HepG2 (cell line): ENCODE measurements around the gene ATP5PF. TPM values are rescaled to one million over a fixed set of nuclear protein-coding genes. Genes with fewer than 3 reads are reported as not detected.

ENCODE experiments used
- ARHGAP35 ChIP-seq: sonication (generic); formaldehyde crosslinking; IDR thresholded peaks from 2 replicates; pipeline ENCODE4 v1.9.0; 2022; ENCODE audit warnings: mild to moderate bottlenecking, inconsistent platforms, moderate library complexity, missing genetic modification reagents, borderline replicate concordance
- ATF7-NPFF ChIP-seq: sonication (generic); formaldehyde crosslinking; IDR thresholded peaks from 2 replicates; pipeline ENCODE4 v1.8.1; 2023; ENCODE audit warnings: mild to moderate bottlenecking, low read depth, missing genetic modification reagents, moderate library complexity
- BORCS8-MEF2B ChIP-seq: sonication (generic); formaldehyde crosslinking; IDR thresholded peaks from 2 replicates; pipeline ENCODE4 v1.8.0; 2022; ENCODE audit warnings: mild to moderate bottlenecking, missing genetic modification reagents
- DBP ChIP-seq: sonication (generic); formaldehyde crosslinking; IDR thresholded peaks from 2 replicates; pipeline ENCODE4 v1.4.0; 2020; ENCODE audit warnings: missing genetic modification reagents; ENCODE audit errors: not compliant biosample characterization
- KDM2A ChIP-seq: sonication (generic); formaldehyde crosslinking; IDR thresholded peaks from 2 replicates; pipeline ENCODE4 v1.4.0; 2020; ENCODE audit warnings: low read depth, missing genetic modification reagents, borderline replicate concordance
- MEIS2 ChIP-seq: sonication (generic); formaldehyde crosslinking; IDR thresholded peaks from 2 replicates; pipeline ENCODE4 v1.9.0; 2021; ENCODE audit warnings: mild to moderate bottlenecking, missing genetic modification reagents
- POLR2AphosphoS5 ChIP-seq: IDR thresholded peaks from 2 replicates; pipeline ENCODE4 v1.6.1; 2012; ENCODE audit warnings: low read depth, low read length
- RFXAP ChIP-seq: sonication (generic); formaldehyde crosslinking; IDR thresholded peaks from 2 replicates; pipeline ENCODE4 v1.4.0; 2020; ENCODE audit warnings: missing genetic modification reagents, borderline replicate concordance
- ZNF124 ChIP-seq: sonication (generic); formaldehyde crosslinking; IDR thresholded peaks from 2 replicates; pipeline ENCODE4 v1.4.0; 2020; ENCODE audit warnings: missing genetic modification reagents
- ZNF275 ChIP-seq: sonication (generic); formaldehyde crosslinking; IDR thresholded peaks from 2 replicates; pipeline ENCODE4 v1.8.0; 2022; ENCODE audit warnings: missing genetic modification reagents, mild to moderate bottlenecking, inconsistent platforms, borderline replicate concordance
- ZNF280D ChIP-seq: sonication (generic); formaldehyde crosslinking; IDR thresholded peaks from 2 replicates; pipeline ENCODE4 v1.5.1; 2020; ENCODE audit warnings: mild to moderate bottlenecking, missing genetic modification reagents
- ZNF282 ChIP-seq: fragments of 450-650 bp; IDR thresholded peaks from 2 replicates; pipeline ENCODE4 v1.6.1; 2018; ENCODE audit not compliant: partially characterized antibody
- ZNF589 ChIP-seq: sonication (generic); formaldehyde crosslinking; conservative IDR thresholded peaks from 2 replicates; pipeline ENCODE4 v1.8.0; 2022; ENCODE audit warnings: mild to moderate bottlenecking, moderate library complexity, missing genetic modification reagents
- ZNF891 ChIP-seq: sonication (generic); formaldehyde crosslinking; IDR thresholded peaks from 2 replicates; pipeline ENCODE4 v1.5.0; 2020; ENCODE audit warnings: mild to moderate bottlenecking, missing genetic modification reagents
- ZXDC ChIP-seq: sonication (generic); formaldehyde crosslinking; IDR thresholded peaks from 2 replicates; pipeline ENCODE4 v1.5.0; 2020; ENCODE audit warnings: mild to moderate bottlenecking, missing genetic modification reagents
- polyA plus RNA-seq, 8 experiments: library from polyadenylated mRNA; depleted of rRNA in 3 of 8; stranded (reverse) in 7 of 8; unstranded in 1 of 8; fragments of >200 nt; fragmentation: Illumina TruSeq in 4 of 8; extraction: Trizol in 4 of 8; gene quantifications; 2 replicates each; pipeline versions ENCODE4 v1.2.1 to v1.2.3, GENCODE V29; 2011 to 2016; ENCODE audit warnings: low read depth in 4 of 8, missing spikeins in 1 of 8, mixed read lengths in 1 of 8; ENCODE audit not compliant: insufficient read depth in 1 of 8
- total RNA-seq, 5 experiments: library from RNA; depleted of rRNA; stranded (reverse); fragments of >200 nt; fragmentation: Illumina TruSeq; extraction: Trizol; gene quantifications; 2 replicates each; pipeline ENCODE4 v1.2.3, GENCODE V29; 2016; ENCODE audit warnings: low read depth in 1 of 5
- TF ChIP-seq, protein P1 (sequence below): sonication (generic); formaldehyde crosslinking; IDR thresholded peaks from 2 replicates; pipeline ENCODE4 v1.4.0; 2020; ENCODE audit warnings: missing genetic modification reagents, borderline replicate concordance
- TF ChIP-seq, protein P2 (sequence below): sonication (generic); formaldehyde crosslinking; IDR thresholded peaks from 2 replicates; pipeline ENCODE4 v1.4.0; 2020; ENCODE audit warnings: mild to moderate bottlenecking, missing genetic modification reagents

ATP5PF gene
- total and polyA plus RNA-seq, 2 of the 13 experiments (the other 11 are each of a cell fraction or from before 2014, with no cell fraction given) = 131 to 157 TPM

DNA sequence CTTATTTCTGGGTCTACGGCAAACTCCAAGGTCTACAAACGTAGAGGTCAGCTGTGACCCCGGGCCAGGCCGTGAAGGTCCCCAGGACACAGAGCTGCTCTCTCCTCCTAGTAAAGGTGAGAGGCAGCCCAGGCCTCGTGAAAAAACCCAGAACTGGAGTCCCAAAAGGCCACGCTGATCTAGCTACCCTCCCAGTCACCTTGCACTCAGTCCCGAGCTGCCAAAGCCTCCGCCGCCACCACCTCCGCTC lies 125 bp downstream of the ATP5PF start (continued):
- TF ChIP-seq ZNF124 (CRISPR knock-in tag) = peak; percentile 53; the same call in 1 of the 2 replicates
- TF ChIP-seq, protein P1, sequence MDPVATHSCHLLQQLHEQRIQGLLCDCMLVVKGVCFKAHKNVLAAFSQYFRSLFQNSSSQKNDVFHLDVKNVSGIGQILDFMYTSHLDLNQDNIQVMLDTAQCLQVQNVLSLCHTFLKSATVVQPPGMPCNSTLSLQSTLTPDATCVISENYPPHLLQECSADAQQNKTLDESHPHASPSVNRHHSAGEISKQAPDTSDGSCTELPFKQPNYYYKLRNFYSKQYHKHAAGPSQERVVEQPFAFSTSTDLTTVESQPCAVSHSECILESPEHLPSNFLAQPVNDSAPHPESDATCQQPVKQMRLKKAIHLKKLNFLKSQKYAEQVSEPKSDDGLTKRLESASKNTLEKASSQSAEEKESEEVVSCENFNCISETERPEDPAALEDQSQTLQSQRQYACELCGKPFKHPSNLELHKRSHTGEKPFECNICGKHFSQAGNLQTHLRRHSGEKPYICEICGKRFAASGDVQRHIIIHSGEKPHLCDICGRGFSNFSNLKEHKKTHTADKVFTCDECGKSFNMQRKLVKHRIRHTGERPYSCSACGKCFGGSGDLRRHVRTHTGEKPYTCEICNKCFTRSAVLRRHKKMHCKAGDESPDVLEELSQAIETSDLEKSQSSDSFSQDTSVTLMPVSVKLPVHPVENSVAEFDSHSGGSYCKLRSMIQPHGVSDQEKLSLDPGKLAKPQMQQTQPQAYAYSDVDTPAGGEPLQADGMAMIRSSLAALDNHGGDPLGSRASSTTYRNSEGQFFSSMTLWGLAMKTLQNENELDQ = no peak
- TF ChIP-seq ZNF275 (CRISPR knock-in tag) = no peak; the same call in 1 of the 2 replicates
- 0 out of 2 replicates have a peak, but pooled peaks have one; percentile 9 for TF ChIP-seq BORCS8-MEF2B (CRISPR knock-in tag)
- no peak; the same call in 1 of the 2 replicates for TF ChIP-seq MEIS2 (CRISPR knock-in tag)
- TF ChIP-seq ATF7-NPFF (CRISPR knock-in tag) = 0 out of 2 replicates have a peak, but pooled peaks have one; percentile 60
- TF ChIP-seq ARHGAP35 (CRISPR knock-in tag) = 0 out of 2 replicates have a peak, but pooled peaks have one; percentile 32
- no peak for TF ChIP-seq RFXAP (CRISPR knock-in tag)
- 0 out of 2 replicates have a peak, but pooled peaks have one; percentile 28 for TF ChIP-seq ZNF891 (CRISPR knock-in tag)
- TF ChIP-seq ZNF282 = no peak
- TF ChIP-seq DBP (CRISPR knock-in tag) = no peak
- TF ChIP-seq ZNF280D (CRISPR knock-in tag) = no peak; the same call in 1 of the 2 replicates
- TF ChIP-seq ZXDC (CRISPR knock-in tag) = no peak
- 0 out of 2 replicates have a peak, but pooled peaks have one; percentile 5 for TF ChIP-seq ZNF589 (CRISPR knock-in tag)
- TF ChIP-seq POLR2AphosphoS5 = peak; percentile 95; the same call in 1 of the 2 replicates
- TF ChIP-seq KDM2A = no peak
- TF ChIP-seq, protein P2, sequence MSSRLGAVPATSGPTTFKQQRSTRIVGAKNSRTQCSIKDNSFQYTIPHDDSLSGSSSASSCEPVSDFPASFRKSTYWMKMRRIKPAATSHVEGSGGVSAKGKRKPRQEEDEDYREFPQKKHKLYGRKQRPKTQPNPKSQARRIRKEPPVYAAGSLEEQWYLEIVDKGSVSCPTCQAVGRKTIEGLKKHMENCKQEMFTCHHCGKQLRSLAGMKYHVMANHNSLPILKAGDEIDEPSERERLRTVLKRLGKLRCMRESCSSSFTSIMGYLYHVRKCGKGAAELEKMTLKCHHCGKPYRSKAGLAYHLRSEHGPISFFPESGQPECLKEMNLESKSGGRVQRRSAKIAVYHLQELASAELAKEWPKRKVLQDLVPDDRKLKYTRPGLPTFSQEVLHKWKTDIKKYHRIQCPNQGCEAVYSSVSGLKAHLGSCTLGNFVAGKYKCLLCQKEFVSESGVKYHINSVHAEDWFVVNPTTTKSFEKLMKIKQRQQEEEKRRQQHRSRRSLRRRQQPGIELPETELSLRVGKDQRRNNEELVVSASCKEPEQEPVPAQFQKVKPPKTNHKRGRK (CRISPR knock-in tag) = no peak
